Gastroesophageal sphincter (tissue), 4 donors: Measurements from ENCODE around the gene EPHA5. TPM values are rescaled to one million over a fixed set of nuclear protein-coding genes. Genes with fewer than 3 reads are reported as not detected.

Experiments used
- ATAC-seq: fragments of 150-250 bp; one replicate; pipeline ENCODE4 v1.9.1; 2016; ENCODE audit warnings: mild to moderate bottlenecking, moderate library complexity
- H3K27ac ChIP-seq, 4 donors: fragments of 200-600 bp; sonication (generic) in 3 of 4; 1 replicate in 3 of 4; 2 replicates in 1 of 4; pipeline ENCODE4 v1.5.1; 2016 to 2019
- H3K27me3 ChIP-seq: fragments of 200-600 bp; sonication (generic); one replicate; pipeline ENCODE4 v1.5.1; 2019
- H3K36me3 ChIP-seq, 2 donors: fragments of 200-600 bp; sonication (generic); one replicate each; pipeline ENCODE4 v1.5.1; 2019; ENCODE audit warnings: control low read depth in 1 of 2
- H3K4me1 ChIP-seq, 3 donors: fragments of 200-600 bp; sonication (generic); 1 replicate in 2 of 3; 2 replicates in 1 of 3; pipeline ENCODE4 v1.5.1; 2016 to 2019; ENCODE audit warnings: control low read depth in 2 of 3
- H3K4me3 ChIP-seq, 2 donors: fragments of 200-600 bp; sonication (generic); one replicate each; pipeline ENCODE4 v1.5.1; 2019; ENCODE audit warnings: mild to moderate bottlenecking in 1 of 2, moderate library complexity in 1 of 2
- H3K9me3 ChIP-seq, 3 donors: fragments of 200-600 bp; sonication (generic); one replicate each; pipeline ENCODE4 v1.5.1; 2017 to 2019; ENCODE audit warnings: control low read depth in 2 of 3
- EP300 ChIP-seq: sonication (generic); formaldehyde crosslinking; IDR thresholded peaks from one replicate; pipeline ENCODE4 v1.6.1; 2017; ENCODE audit warnings: antibody characterized with exemption, mild to moderate bottlenecking
- POLR2A ChIP-seq, 2 donors: fragments of 450-650 bp; IDR thresholded peaks; one replicate each; pipeline ENCODE4 v1.6.1; 2017; ENCODE audit warnings: antibody characterized with exemption in 2 of 2, mild to moderate bottlenecking in 2 of 2, moderate library complexity in 1 of 2
- POLR2AphosphoS5 ChIP-seq: sonication (generic); formaldehyde crosslinking; IDR thresholded peaks from one replicate; pipeline ENCODE4 v1.6.1; 2017; ENCODE audit warnings: antibody characterized with exemption
- WGBS, 2 donors: methylation state at CpG; one replicate each; pipeline ENCODE4 v1.1.5; 2018; ENCODE audit warnings: low coverage in 1 of 2; 5-methylcytosine and 5-hydroxymethylcytosine counted together
- total RNA-seq, 4 donors: library from RNA; depleted of rRNA; stranded (reverse); fragments of >200 nt; gene quantifications; one replicate each; pipeline ENCODE4 v1.1.0, GENCODE V29; 2016
- TF ChIP-seq, protein P1 (sequence below), 4 experiments: fragments of 200-600 bp in 2 of 4; fragments of 450-650 bp in 2 of 4; sonication (generic) in 1 of 4; IDR thresholded peaks; one replicate each; pipeline ENCODE4 v1.5.1; 2017 to 2019; ENCODE audit warnings: antibody characterized with exemption in 4 of 4, mild to moderate bottlenecking in 2 of 4, moderate library complexity in 2 of 4

Gene EPHA5
- total RNA-seq, 4 donors from 2014 or later, result 0.10 to 0.78 (median 0.50) TPM

DNA sequence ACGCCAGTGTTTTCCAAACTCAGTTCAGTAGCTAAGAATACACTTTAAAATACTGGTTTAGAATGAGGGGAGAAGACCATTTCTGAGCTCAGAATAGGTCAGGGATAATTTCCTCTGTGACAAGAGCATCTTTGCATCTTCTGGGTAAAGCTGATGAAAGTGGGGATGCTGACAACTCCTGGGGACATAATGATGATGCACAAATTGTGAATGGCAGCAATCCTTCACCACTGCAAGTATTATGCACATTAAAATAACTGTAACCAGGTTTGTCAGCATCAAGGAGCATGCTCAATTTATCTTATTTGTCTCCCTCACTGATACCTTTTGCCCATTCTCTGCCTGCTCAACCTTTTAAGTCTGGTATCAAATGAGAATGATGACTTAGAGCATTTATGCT, 248.2 kb downstream of the EPHA5 start:
- 63 to 82% methylated on average over 1 of the region's 1 CpG for WGBS, 2 donors
- no peak for ATAC-seq
- H3K4me3 ChIP-seq, result no peak overlapping the region

DNA sequence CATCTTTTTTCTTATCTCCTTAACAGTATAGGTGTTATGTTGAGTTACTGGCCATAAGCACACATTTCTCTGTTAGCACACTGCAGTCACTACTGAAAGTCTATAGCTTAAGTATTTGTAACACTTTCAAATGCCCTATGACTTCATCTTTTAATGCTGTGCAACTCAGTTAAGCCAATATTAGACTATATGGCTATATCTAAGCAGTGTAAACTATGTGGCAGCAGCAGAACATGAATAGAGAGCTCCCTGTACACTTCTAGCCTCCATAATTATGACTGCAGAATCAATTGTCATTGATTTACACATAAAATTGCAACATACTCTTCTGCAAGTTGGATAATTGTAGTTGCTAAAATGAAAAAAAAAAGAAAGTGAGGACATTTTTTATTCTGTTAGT, 250.3 kb downstream of the EPHA5 start:
- TF ChIP-seq, protein P1, sequence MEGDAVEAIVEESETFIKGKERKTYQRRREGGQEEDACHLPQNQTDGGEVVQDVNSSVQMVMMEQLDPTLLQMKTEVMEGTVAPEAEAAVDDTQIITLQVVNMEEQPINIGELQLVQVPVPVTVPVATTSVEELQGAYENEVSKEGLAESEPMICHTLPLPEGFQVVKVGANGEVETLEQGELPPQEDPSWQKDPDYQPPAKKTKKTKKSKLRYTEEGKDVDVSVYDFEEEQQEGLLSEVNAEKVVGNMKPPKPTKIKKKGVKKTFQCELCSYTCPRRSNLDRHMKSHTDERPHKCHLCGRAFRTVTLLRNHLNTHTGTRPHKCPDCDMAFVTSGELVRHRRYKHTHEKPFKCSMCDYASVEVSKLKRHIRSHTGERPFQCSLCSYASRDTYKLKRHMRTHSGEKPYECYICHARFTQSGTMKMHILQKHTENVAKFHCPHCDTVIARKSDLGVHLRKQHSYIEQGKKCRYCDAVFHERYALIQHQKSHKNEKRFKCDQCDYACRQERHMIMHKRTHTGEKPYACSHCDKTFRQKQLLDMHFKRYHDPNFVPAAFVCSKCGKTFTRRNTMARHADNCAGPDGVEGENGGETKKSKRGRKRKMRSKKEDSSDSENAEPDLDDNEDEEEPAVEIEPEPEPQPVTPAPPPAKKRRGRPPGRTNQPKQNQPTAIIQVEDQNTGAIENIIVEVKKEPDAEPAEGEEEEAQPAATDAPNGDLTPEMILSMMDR (IDR thresholded peaks at IDR 0.05), result no peak
- TF ChIP-seq EP300, result no peak
- TF ChIP-seq POLR2A (IDR thresholded peaks at IDR 0.05), result no peak
- TF ChIP-seq POLR2AphosphoS5, result no peak
- no peaks in the 10 kb centered on the region for H3K9me3 ChIP-seq

More for the DNA sequence above, 248.2 kb downstream of the EPHA5 start:
- TF ChIP-seq POLR2AphosphoS5 (no peak), EP300 (no peak), POLR2A (IDR thresholded peaks at IDR 0.05) (no peak)
- TF ChIP-seq, protein P1 (IDR thresholded peaks at IDR 0.05), result no peak
- H3K36me3 ChIP-seq, result no peaks in the 10 kb centered on the region
- no peaks in the 10 kb centered on the region for H3K9me3 ChIP-seq
- H3K27ac ChIP-seq, result no peak overlapping the region
- no peaks in the 10 kb centered on the region for H3K27me3 ChIP-seq
- H3K4me1 ChIP-seq, result no peaks in the 10 kb centered on the region

DNA sequence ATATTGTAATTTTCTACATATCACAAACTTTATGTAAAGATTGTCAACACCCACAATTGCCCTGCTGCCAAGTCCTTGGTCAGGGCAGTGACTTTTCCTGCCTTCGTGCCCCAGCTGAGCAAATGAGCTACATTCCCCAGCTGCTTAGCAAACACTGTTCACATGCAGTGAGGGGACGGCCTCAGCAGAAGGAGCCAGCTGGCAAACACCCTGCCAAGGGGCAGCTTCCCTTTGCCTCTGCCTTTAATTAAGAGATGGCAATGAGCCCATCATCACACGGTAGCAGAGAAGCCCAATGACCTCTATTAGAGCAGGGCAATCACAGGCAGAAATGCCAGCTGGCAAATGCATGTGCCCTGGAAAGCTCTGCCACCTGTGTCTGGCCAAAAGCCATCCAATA, 253.4 kb downstream of the EPHA5 start:
- H3K36me3 ChIP-seq, result no peaks in the 10 kb centered on the region
- H3K27ac ChIP-seq, result no peak overlapping the region
- no peak overlapping the region for H3K4me3 ChIP-seq
- H3K9me3 ChIP-seq, result no peaks in the 10 kb centered on the region
- WGBS, 2 donors, result 25% methylated on average over 3 of the region's 3 CpGs; no CpG with 5 or more reads in 1 of the 2 donors
- H3K4me1 ChIP-seq, result no peaks in the 10 kb centered on the region
- TF ChIP-seq POLR2AphosphoS5 (no peak), POLR2A (IDR thresholded peaks at IDR 0.05) (no peak), EP300 (no peak)
- TF ChIP-seq, protein P1 (IDR thresholded peaks at IDR 0.05), result no peak
- H3K27me3 ChIP-seq, result no peaks in the 10 kb centered on the region
- ATAC-seq, result no peak

More for the DNA sequence above, 250.3 kb downstream of the EPHA5 start:
- no peak for ATAC-seq
- Histone ChIP-seq H3K27ac (no peak overlapping the region), H3K27me3 (no peaks in the 10 kb centered on the region), H3K36me3 (no peaks in the 10 kb centered on the region), H3K4me3 (no peak overlapping the region), H3K4me1 (no peaks in the 10 kb centered on the region)

DNA sequence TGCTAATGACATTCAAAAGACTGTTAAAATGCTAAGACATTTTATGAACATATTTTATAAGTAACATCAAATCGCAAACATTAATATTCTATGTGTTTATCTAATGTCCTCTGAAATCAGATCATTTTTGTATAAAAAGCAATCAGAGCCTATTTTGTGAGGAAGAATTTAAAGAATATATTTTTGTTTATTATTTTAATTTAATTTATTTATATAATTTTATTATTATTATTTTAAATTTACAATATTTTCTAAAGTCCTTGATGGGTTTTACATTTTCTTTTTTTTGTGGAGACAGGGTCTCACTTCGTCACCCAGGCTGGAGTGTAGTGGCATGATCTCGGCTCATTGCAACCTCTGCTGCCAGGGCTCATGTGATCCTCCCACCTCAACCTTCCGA, 262.8 kb downstream of the EPHA5 start:
- WGBS, 2 donors, result 87 to 99% methylated on average over 4 of the region's 4 CpGs
- TF ChIP-seq POLR2A (IDR thresholded peaks at IDR 0.05), result no peak
- no peak for TF ChIP-seq POLR2AphosphoS5
- TF ChIP-seq EP300, result no peak
- TF ChIP-seq, protein P1 (IDR thresholded peaks at IDR 0.05), result no peak
- no peaks in the 10 kb centered on the region for H3K9me3 ChIP-seq
- H3K4me1 ChIP-seq, result no peaks in the 10 kb centered on the region
- no peak overlapping the region for H3K27ac ChIP-seq
- no peak overlapping the region for H3K4me3 ChIP-seq
- H3K27me3 ChIP-seq, result no peaks in the 10 kb centered on the region
- no peak for ATAC-seq
- no peaks in the 10 kb centered on the region for H3K36me3 ChIP-seq

DNA sequence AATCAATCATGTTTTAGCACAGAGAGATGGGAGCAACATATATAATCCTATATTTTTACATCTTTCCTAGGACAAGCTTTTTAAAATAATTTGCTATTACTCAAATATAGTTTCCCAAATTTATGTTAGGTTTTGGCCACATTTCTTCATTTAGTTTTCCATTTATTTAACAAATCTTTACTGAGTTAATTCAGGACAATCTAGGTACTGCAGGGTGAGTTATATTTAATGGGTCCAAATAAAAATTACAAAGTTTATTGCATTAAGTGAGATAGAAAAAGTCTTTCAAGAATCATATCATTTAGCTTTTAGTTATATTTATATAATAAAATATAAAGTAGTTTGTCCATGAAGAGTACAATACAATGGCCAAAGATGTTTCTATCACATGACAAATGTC, 269.2 kb downstream of the EPHA5 start:
- ATAC-seq, result no peak
- no peaks in the 10 kb centered on the region for H3K9me3 ChIP-seq
- H3K27ac ChIP-seq, result no peak overlapping the region
- no peaks in the 10 kb centered on the region for H3K36me3 ChIP-seq
- no peaks in the 10 kb centered on the region for H3K27me3 ChIP-seq
- H3K4me3 ChIP-seq, result no peak overlapping the region
- TF ChIP-seq, protein P1 (IDR thresholded peaks at IDR 0.05), result no peak
- TF ChIP-seq POLR2AphosphoS5 (no peak), EP300 (no peak), POLR2A (IDR thresholded peaks at IDR 0.05) (no peak)
- no peaks in the 10 kb centered on the region for H3K4me1 ChIP-seq
